ENCODE measurements around the gene GOLT1A. TPM values are rescaled to one million over a fixed set of nuclear protein-coding genes. Genes with fewer than 3 reads are reported as not detected.

The GOLT1A gene
- total RNA-seq, 3 donors from 2014 or later (not counting 1 experiment from before 2014, with no cell fraction given), result not detected

DNA sequence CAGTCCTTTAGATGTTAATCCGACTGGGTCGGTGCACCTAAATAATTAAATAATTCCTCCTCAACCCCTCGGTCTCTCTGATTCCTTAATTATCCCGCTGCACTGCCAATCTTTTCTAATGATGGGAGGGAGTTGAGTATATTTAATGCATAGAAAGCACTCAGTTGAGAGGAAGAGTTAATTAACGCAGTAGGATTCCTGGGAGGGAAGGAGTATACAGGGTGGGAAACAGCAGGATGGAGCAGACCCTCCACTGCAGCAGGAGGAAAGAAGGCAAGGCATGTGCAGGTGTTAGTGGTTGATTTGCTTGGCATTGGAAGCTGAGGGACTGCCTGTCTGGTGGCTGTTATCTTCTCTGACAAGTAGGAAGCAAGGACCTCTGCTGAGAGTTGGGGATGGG, 37.7 kb downstream of the GOLT1A start:
- no peaks in the 10 kb centered on the region for H3K4me1 ChIP-seq (ENCODE audit: control insufficient read depth, insufficient read depth, low read length)
- Mint-ChIP-seq H3K27me3 (ENCODE audit: low read depth in 2 of 2) (peaks cover 0 to 5% of the 10 kb centered on the region in 2 donors), H3K9me3 (no peaks in the 10 kb centered on the region), H3K27ac (no peak overlapping the region), H3K36me3 (peaks cover 7% of the 10 kb centered on the region), H3K4me3 (no peak overlapping the region), H3K4me1 (no peaks in the 10 kb centered on the region)
- DNase-seq (no peak), ATAC-seq (no peak)
- WGBS (ENCODE audit: insufficient coverage), result 95% methylated on average over 3 of the region's 5 CpGs
- H3K9me3 ChIP-seq (ENCODE audit: control insufficient read depth, insufficient read depth, low read length), result peaks cover 10% of the 10 kb centered on the region
- intact Hi-C loops (cut with micrococcal nuclease), result no loop called here
- TF ChIP-seq, protein P1, sequence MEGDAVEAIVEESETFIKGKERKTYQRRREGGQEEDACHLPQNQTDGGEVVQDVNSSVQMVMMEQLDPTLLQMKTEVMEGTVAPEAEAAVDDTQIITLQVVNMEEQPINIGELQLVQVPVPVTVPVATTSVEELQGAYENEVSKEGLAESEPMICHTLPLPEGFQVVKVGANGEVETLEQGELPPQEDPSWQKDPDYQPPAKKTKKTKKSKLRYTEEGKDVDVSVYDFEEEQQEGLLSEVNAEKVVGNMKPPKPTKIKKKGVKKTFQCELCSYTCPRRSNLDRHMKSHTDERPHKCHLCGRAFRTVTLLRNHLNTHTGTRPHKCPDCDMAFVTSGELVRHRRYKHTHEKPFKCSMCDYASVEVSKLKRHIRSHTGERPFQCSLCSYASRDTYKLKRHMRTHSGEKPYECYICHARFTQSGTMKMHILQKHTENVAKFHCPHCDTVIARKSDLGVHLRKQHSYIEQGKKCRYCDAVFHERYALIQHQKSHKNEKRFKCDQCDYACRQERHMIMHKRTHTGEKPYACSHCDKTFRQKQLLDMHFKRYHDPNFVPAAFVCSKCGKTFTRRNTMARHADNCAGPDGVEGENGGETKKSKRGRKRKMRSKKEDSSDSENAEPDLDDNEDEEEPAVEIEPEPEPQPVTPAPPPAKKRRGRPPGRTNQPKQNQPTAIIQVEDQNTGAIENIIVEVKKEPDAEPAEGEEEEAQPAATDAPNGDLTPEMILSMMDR (IDR thresholded peaks at IDR 0.05), result no peak
- H3K4me3 ChIP-seq (ENCODE audit: low read length), result no peak overlapping the region
- no peaks in the 10 kb centered on the region for H3K36me3 ChIP-seq (ENCODE audit: control insufficient read depth, insufficient read depth, low read length)
- no peaks in the 10 kb centered on the region for H3K27me3 ChIP-seq (ENCODE audit: control insufficient read depth, insufficient read depth, low read length)
- H3K27ac ChIP-seq (ENCODE audit: low read length), result no peak overlapping the region

DNA sequence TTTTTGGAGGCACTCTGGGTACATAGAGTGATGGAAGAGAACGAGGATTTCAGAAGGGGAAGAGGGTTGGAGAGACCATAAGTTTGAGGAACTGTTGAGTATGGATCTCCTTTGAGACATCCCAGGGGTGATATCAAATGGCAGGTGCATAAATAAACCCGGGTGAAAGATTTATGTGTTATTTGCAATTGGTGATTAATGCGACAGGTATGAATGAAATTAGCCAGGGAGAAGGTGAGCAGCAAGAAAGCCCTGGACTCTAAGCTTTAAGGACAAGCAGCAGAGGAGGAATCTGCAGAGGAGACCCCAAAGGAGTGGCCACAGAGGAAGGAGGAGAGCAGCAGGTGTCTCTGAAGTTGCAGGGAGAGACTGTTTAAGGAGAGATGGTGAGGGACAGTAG, 38.8 kb downstream of the GOLT1A start:
- no peaks in the 10 kb centered on the region for H3K36me3 ChIP-seq (ENCODE audit: control insufficient read depth, insufficient read depth, low read length)
- DNase-seq (no peak), ATAC-seq (no peak)
- H3K9me3 ChIP-seq (ENCODE audit: control insufficient read depth, insufficient read depth, low read length), result peaks cover 17% of the 10 kb centered on the region
- no peak overlapping the region for H3K4me3 Mint-ChIP-seq
- H3K4me1 ChIP-seq (ENCODE audit: control insufficient read depth, insufficient read depth, low read length), result no peaks in the 10 kb centered on the region
- intact Hi-C loops (cut with micrococcal nuclease), result no loop called here
- TF ChIP-seq, protein P1 (IDR thresholded peaks at IDR 0.05), result no peak
- no peak overlapping the region for H3K27ac Mint-ChIP-seq
- H3K27me3 Mint-ChIP-seq (ENCODE audit: low read depth in 2 of 2), result peaks cover 0 to 5% of the 10 kb centered on the region in 2 donors
- no peak overlapping the region for H3K4me3 ChIP-seq (ENCODE audit: low read length)
- peaks cover 14% of the 10 kb centered on the region for H3K36me3 Mint-ChIP-seq
- H3K27me3 ChIP-seq (ENCODE audit: control insufficient read depth, insufficient read depth, low read length), result no peaks in the 10 kb centered on the region
- no peaks in the 10 kb centered on the region for H3K4me1 Mint-ChIP-seq
- no peak overlapping the region for H3K27ac ChIP-seq (ENCODE audit: low read length)
- WGBS (ENCODE audit: insufficient coverage), result 78% methylated on average over 3 of the region's 3 CpGs
- H3K9me3 Mint-ChIP-seq, result peaks cover 0 to 3% of the 10 kb centered on the region in 2 donors

DNA sequence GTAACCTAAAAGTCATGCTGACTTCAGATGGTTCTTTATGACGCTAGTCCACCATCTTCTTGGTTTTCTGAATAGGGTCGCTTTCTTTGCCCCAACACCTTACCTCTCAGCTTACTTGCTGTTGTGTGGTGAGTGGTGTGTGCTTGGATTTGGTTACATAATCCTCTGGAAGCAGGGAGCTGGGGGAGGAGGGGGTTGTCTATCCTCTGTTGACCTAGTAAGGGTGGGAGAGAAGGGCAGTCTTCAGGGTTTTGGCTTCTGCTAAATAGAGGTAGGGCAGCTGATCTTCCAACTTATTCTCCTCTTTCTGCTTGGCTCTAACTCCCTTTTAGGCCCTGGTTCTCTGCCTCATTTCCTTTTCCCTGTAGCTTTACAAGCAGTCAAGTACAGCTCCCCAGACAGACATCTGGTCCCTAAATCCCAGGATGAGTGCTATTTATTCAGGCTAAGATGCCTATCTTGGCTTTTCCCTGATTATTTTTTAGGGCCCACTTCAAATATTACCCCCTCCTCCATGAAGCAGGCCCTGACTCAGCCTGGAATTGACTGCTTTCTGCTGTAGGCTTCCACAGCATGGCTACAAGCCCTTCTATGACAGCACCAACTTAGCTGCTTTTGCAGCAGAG, 41.3 kb downstream of the GOLT1A start:
- H3K9me3 Mint-ChIP-seq, result peaks cover 0 to 3% of the 10 kb centered on the region in 2 donors
- ATAC-seq (no peak), DNase-seq (no peak)
- no peaks in the 10 kb centered on the region for H3K4me1 Mint-ChIP-seq
- TF ChIP-seq, protein P1 (IDR thresholded peaks at IDR 0.05), result no peak
- no peaks in the 10 kb centered on the region for H3K36me3 ChIP-seq (ENCODE audit: control insufficient read depth, insufficient read depth, low read length)
- no peak overlapping the region for H3K27ac Mint-ChIP-seq
- H3K9me3 ChIP-seq (ENCODE audit: control insufficient read depth, insufficient read depth, low read length), result peaks cover 29% of the 10 kb centered on the region
- no peaks in the 10 kb centered on the region for H3K27me3 ChIP-seq (ENCODE audit: control insufficient read depth, insufficient read depth, low read length)
- no peak overlapping the region for H3K27ac ChIP-seq (ENCODE audit: low read length)
- intact Hi-C loops (cut with micrococcal nuclease), result no loop called here
- peaks cover 0 to 5% of the 10 kb centered on the region in 2 donors for H3K27me3 Mint-ChIP-seq (ENCODE audit: low read depth in 2 of 2)
- H3K36me3 Mint-ChIP-seq, result peaks cover 14% of the 10 kb centered on the region
- no peaks in the 10 kb centered on the region for H3K4me1 ChIP-seq (ENCODE audit: control insufficient read depth, insufficient read depth, low read length)
- no peak overlapping the region for H3K4me3 Mint-ChIP-seq
- WGBS (ENCODE audit: insufficient coverage), result 80% methylated on average over 1 of the region's 2 CpGs
- H3K4me3 ChIP-seq (ENCODE audit: low read length), result no peak overlapping the region

DNA sequence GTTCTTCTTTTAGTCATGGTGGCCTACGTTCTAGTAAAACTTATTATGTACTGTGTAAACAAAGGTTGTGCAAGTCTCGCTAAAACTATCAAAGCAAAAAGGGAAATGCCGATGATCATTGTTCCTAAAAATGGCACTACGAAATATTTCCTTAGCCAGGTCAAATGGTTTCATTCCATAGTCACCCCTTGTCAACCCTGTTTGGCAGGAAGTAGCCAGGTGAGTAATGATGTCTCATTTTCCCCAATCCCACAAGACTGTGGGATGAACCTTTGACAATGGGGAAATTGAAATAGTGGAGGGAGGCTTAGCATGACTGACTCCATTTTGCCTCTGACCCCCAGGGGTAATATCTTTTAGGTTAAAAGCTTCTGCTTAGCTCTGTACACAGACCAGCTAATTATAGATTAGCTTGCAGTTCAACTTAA, 42.0 kb downstream of the GOLT1A start:
- WGBS (ENCODE audit: insufficient coverage), result 76% methylated on average over 4 of the region's 4 CpGs
- H3K9me3 Mint-ChIP-seq, result peaks cover 0 to 3% of the 10 kb centered on the region in 2 donors
- peaks cover 29% of the 10 kb centered on the region for H3K9me3 ChIP-seq (ENCODE audit: control insufficient read depth, insufficient read depth, low read length)
- intact Hi-C loops (cut with micrococcal nuclease), result no loop called here
- ATAC-seq, result no peak
- DNase-seq, result no peak
- H3K27ac Mint-ChIP-seq, result no peak overlapping the region
- no peaks in the 10 kb centered on the region for H3K4me1 ChIP-seq (ENCODE audit: control insufficient read depth, insufficient read depth, low read length)
- no peak overlapping the region for H3K4me3 ChIP-seq (ENCODE audit: low read length)
- H3K27me3 Mint-ChIP-seq (ENCODE audit: low read depth in 2 of 2), result peaks cover 0 to 8% of the 10 kb centered on the region in 2 donors
- no peaks in the 10 kb centered on the region for H3K4me1 Mint-ChIP-seq
- H3K27ac ChIP-seq (ENCODE audit: low read length), result no peak overlapping the region
- TF ChIP-seq, protein P1 (IDR thresholded peaks at IDR 0.05), result no peak
- H3K36me3 ChIP-seq (ENCODE audit: control insufficient read depth, insufficient read depth, low read length), result no peaks in the 10 kb centered on the region
- H3K36me3 Mint-ChIP-seq, result peaks cover 14% of the 10 kb centered on the region
- no peaks in the 10 kb centered on the region for H3K27me3 ChIP-seq (ENCODE audit: control insufficient read depth, insufficient read depth, low read length)
- H3K4me3 Mint-ChIP-seq, result no peak overlapping the region

Measured in natural killer cell (primary cell).